SK-N-SH (cell line): ENCODE results near the gene JMJD6. TPM values are rescaled to one million over a fixed set of nuclear protein-coding genes. Genes with fewer than 3 reads are reported as not detected.

ENCODE experiments used
- CTCF ChIA-PET: fragments of 300-600, 350-600 bp; formaldehyde crosslinking; extraction: SDS; loops from one replicate; lab custom pipeline; 2021; lab: Yijun Ruan, JAX
- POLR2A ChIA-PET: fragments of 350-600 bp; sonication (Branson Sonifier 250); formaldehyde crosslinking; extraction: SDS; loops from one replicate; lab custom pipeline; 2020; ENCODE audit warnings: antibody characterized with exemption, inconsistent platforms; lab: Yijun Ruan, JAX
- DNase-seq: peaks from one replicate; pipeline ENCODE4 v3.0.0; 2012
- H2AFZ ChIP-seq: fragments of 200-600 bp; sonication (generic); 2 replicates; pipeline ENCODE4 v1.8.1; 2016; ENCODE audit warnings: antibody characterized with exemption, mild to moderate bottlenecking, low read depth
- H3F3A ChIP-seq: fragments of 200-600 bp; sonication (generic); replicated peaks from 2 replicates; pipeline ENCODE3; 2016; ENCODE audit warnings: antibody characterized with exemption, mild to moderate bottlenecking; ENCODE audit not compliant: insufficient read depth
- H3K27ac ChIP-seq, 2 experiments: fragments of 200-500 bp in 1 of 2; fragments of 200-600 bp in 1 of 2; sonication (Bioruptor generic) in 1 of 2; sonication (generic), shearing (Covaris generic) in 1 of 2; 2 replicates each; pipeline versions ENCODE4 v1.5.1 to v1.6.1; 2014 to 2016; ENCODE audit warnings: low read depth in 2 of 2, inconsistent platforms in 1 of 2, low read length in 1 of 2, mild to moderate bottlenecking in 1 of 2, mixed read lengths in 1 of 2
- H3K27me3 ChIP-seq: fragments of 200-600 bp; sonication (generic), shearing (Covaris generic); 2 replicates; pipeline ENCODE4 v1.6.1; 2016; ENCODE audit warnings: mixed run types; ENCODE audit not compliant: insufficient read depth
- H3K36me3 ChIP-seq, 2 experiments: fragments of 200-500 bp in 1 of 2; fragments of 200-600 bp in 1 of 2; sonication (Bioruptor generic) in 1 of 2; sonication (generic) in 1 of 2; replicated peaks in 1 of 2; 2 replicates each; pipeline versions ENCODE3 to v1.5.1; 2014 to 2016; ENCODE audit warnings: low read length in 1 of 2, mild to moderate bottlenecking in 1 of 2; ENCODE audit not compliant: insufficient read depth in 2 of 2, control insufficient read depth in 1 of 2
- H3K4me1 ChIP-seq, 2 experiments: fragments of 200-500 bp in 1 of 2; fragments of 200-600 bp in 1 of 2; sonication (Bioruptor generic) in 1 of 2; sonication (generic), shearing (Covaris generic) in 1 of 2; 2 replicates each; pipeline versions ENCODE4 v1.5.1 to v1.6.1; 2014 to 2016; ENCODE audit warnings: low read depth in 1 of 2, low read length in 1 of 2, mixed run types in 1 of 2; ENCODE audit not compliant: insufficient read depth in 2 of 2, control insufficient read depth in 1 of 2
- H3K4me2 ChIP-seq: fragments of 200-600 bp; sonication (generic), shearing (Covaris generic); 2 replicates; pipeline ENCODE4 v1.6.1; 2017; ENCODE audit warnings: mixed run types
- H3K4me3 ChIP-seq, 2 experiments: fragments of 200-500 bp in 1 of 2; fragments of 200-600 bp in 1 of 2; sonication (Bioruptor generic) in 1 of 2; sonication (generic), shearing (Covaris generic) in 1 of 2; 2 replicates each; pipeline versions ENCODE4 v1.5.1 to v1.8.1; 2014 to 2016; ENCODE audit warnings: low read depth in 2 of 2, inconsistent platforms in 1 of 2, low read length in 1 of 2, mild to moderate bottlenecking in 1 of 2, mixed read lengths in 1 of 2, moderate library complexity in 1 of 2
- H3K79me2 ChIP-seq: fragments of 200-600 bp; sonication (generic); 2 replicates; pipeline ENCODE4 v1.8.1; 2017; ENCODE audit warnings: mild to moderate bottlenecking; ENCODE audit not compliant: insufficient read depth
- H3K9ac ChIP-seq: fragments of 200-600 bp; sonication (generic); 2 replicates; pipeline ENCODE4 v1.6.1; 2017; ENCODE audit warnings: mixed run types
- H3K9me2 ChIP-seq: fragments of 200-600 bp; sonication (generic); 2 replicates; pipeline ENCODE4 v1.6.1; 2017; ENCODE audit warnings: mixed run types
- H3K9me3 ChIP-seq: fragments of 200-600 bp; sonication (generic); 2 replicates; pipeline ENCODE4 v1.6.1; 2017; ENCODE audit warnings: mixed run types, mild to moderate bottlenecking, moderate library complexity
- H4K20me1 ChIP-seq: fragments of 200-600 bp; sonication (generic); 2 replicates; pipeline ENCODE4 v1.6.1; 2017; ENCODE audit warnings: mild to moderate bottlenecking, mixed run types; ENCODE audit not compliant: insufficient read depth
- CHD2 ChIP-seq: fragments of 150-350 bp; IDR thresholded peaks from 2 replicates; pipeline ENCODE4 v1.6.1; 2018; ENCODE audit warnings: low read length; ENCODE audit not compliant: partially characterized antibody
- EZH2phosphoT487 ChIP-seq: fragments of 200-600 bp; sonication (generic); IDR thresholded peaks from 2 replicates; pipeline ENCODE4 v1.6.1; 2017; ENCODE audit warnings: low read depth, mixed run types, mild to moderate bottlenecking, antibody characterized with exemption, moderate library complexity, borderline replicate concordance
- FOSL2 ChIP-seq: IDR thresholded peaks from 2 replicates; pipeline ENCODE4 v1.4.0; 2012; ENCODE audit warnings: low read depth, mild to moderate bottlenecking, moderate library complexity, borderline replicate concordance
- FOXJ3 ChIP-seq: sonication (generic); formaldehyde crosslinking; IDR thresholded peaks from 2 replicates; pipeline ENCODE4 v1.5.1; 2020; ENCODE audit warnings: mild to moderate bottlenecking, missing genetic modification reagents
- FOXM1 ChIP-seq: IDR thresholded peaks from 2 replicates; pipeline ENCODE4 v1.4.0; 2012; ENCODE audit warnings: low read depth, mild to moderate bottlenecking
- GABPA ChIP-seq: IDR thresholded peaks from 2 replicates; pipeline ENCODE4 v1.4.0; 2012; ENCODE audit warnings: low read depth, mild to moderate bottlenecking
- GATA2 ChIP-seq: sonication (generic); formaldehyde crosslinking; IDR thresholded peaks from 2 replicates; pipeline ENCODE4 v1.5.0; 2020; ENCODE audit warnings: mild to moderate bottlenecking, missing genetic modification reagents
- IRF3 ChIP-seq: fragments of 150-350 bp; IDR thresholded peaks from 2 replicates; pipeline ENCODE4 v1.6.1; 2016; ENCODE audit warnings: mild to moderate bottlenecking, low read depth, low read length
- JUND ChIP-seq: IDR thresholded peaks from 2 replicates; pipeline ENCODE4 v1.4.0; 2012
- MEF2A ChIP-seq: IDR thresholded peaks from 2 replicates; pipeline ENCODE4 v1.4.0; 2012; ENCODE audit warnings: low read depth, borderline replicate concordance
- MXI1 ChIP-seq: IDR thresholded peaks from 2 replicates; pipeline ENCODE4 v1.6.1; 2012; ENCODE audit warnings: mild to moderate bottlenecking, low read depth, low read length, improper control_type of control experiment
- NFIC ChIP-seq: IDR thresholded peaks from 2 replicates; pipeline ENCODE4 v1.4.0; 2012; ENCODE audit warnings: borderline replicate concordance
- NRF1 ChIP-seq: IDR thresholded peaks from 2 replicates; pipeline ENCODE4 v1.6.1; 2012; ENCODE audit warnings: low read depth, mild to moderate bottlenecking, low read length
- RAD21 ChIP-seq: IDR thresholded peaks from 2 replicates; pipeline ENCODE4 v1.6.1; 2012; ENCODE audit warnings: mild to moderate bottlenecking, low read length
- RCOR1 ChIP-seq: fragments of 150-350 bp; IDR thresholded peaks from 2 replicates; pipeline ENCODE4 v1.6.1; 2017; ENCODE audit warnings: antibody characterized with exemption, low read length
- RFX5 ChIP-seq: IDR thresholded peaks from 2 replicates; pipeline ENCODE4 v1.6.1; 2012; ENCODE audit warnings: mild to moderate bottlenecking, improper control_type of control experiment, low read length
- RXRA ChIP-seq: IDR thresholded peaks from 2 replicates; pipeline ENCODE4 v1.4.0; 2012; ENCODE audit warnings: low read depth, mild to moderate bottlenecking, borderline replicate concordance
- USF1 ChIP-seq: IDR thresholded peaks from 2 replicates; pipeline ENCODE4 v1.4.0; 2012; ENCODE audit warnings: low read depth, borderline replicate concordance
- USF2 ChIP-seq: fragments of 150-350 bp; IDR thresholded peaks from 2 replicates; pipeline ENCODE4 v1.6.1; 2017; ENCODE audit warnings: antibody characterized with exemption, low read length, low read depth, borderline replicate concordance
- YY1 ChIP-seq: IDR thresholded peaks from 2 replicates; pipeline ENCODE4 v1.4.0; 2012; ENCODE audit warnings: low read depth, mild to moderate bottlenecking
- ZBTB33 ChIP-seq: IDR thresholded peaks from 2 replicates; pipeline ENCODE4 v1.4.0; 2012; ENCODE audit warnings: low read depth, borderline replicate concordance
- whole genome bisulfite sequencing: methylation state at CpG from one replicate; pipeline ENCODE4 v1.1.6; 2017; ENCODE audit warnings: low lambda C conversion rate; 5-methylcytosine and 5-hydroxymethylcytosine counted together
- polyA plus RNA-seq, 3 experiments: library from polyadenylated mRNA; depleted of rRNA; stranded (reverse); fragments of >200 nt; gene quantifications; 2 replicates each; pipeline ENCODE4 v1.2.3, GENCODE V29; 2012
- TF ChIP-seq, protein P1 (sequence below): IDR thresholded peaks from 2 replicates; pipeline ENCODE4; 2012
- TF ChIP-seq, protein P2 (sequence below): fragments of 200-600 bp; sonication (generic); IDR thresholded peaks from 2 replicates; pipeline ENCODE4 v1.6.1; 2017; ENCODE audit warnings: antibody characterized with exemption, mild to moderate bottlenecking, moderate library complexity
- TF ChIP-seq, protein P3 (sequence below): IDR thresholded peaks from 2 replicates; pipeline ENCODE4 v1.4.0; 2012; ENCODE audit warnings: low read depth

Gene JMJD6
- polyA plus RNA-seq, 1 of the 3 experiments (the other 2 are of a cell fraction), result 23.3 TPM

DNA sequence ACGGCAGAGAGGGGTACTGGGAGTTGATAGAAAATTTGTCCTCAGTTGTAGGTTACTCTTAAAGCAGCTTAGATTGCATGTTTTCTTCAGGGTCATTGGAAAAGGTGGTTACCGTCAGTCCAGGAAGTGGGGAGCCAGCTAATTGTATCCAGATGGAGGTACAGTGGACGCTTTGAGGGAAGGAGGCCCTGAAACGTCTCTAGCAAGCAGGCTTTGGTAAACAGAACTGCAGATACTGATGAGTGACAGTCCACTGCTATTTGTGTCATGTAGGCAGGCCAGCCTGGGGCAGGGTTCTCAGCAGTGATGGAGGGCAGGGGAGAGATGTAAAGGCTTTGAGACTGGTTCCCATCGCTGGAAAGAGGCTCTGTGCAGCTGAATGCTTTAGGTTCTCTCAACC, 52.7 kb downstream of the JMJD6 start:
- peaks cover 0 to 33% of the 10 kb centered on the region in 2 experiments; a peak in 2 of 4 replicates for H3K4me1 ChIP-seq
- 39% methylated on average over 5 of the region's 5 CpGs for WGBS
- peak overlapping the region; percentile 8 to 94; a peak in 2 of 4 replicates for H3K27ac ChIP-seq
- no peak overlapping the region for H3K4me2 ChIP-seq
- no peak overlapping the region for H2AFZ ChIP-seq
- no peak overlapping the region for H3K9ac ChIP-seq
- no peaks in the 10 kb centered on the region for H3K9me2 ChIP-seq
- H3K27me3 ChIP-seq, result no peaks in the 10 kb centered on the region
- H3K79me2 ChIP-seq, result no peaks in the 10 kb centered on the region
- DNase-seq, result peak; percentile 73
- peaks cover 11 to 16% of the 10 kb centered on the region in 2 experiments for H3K36me3 ChIP-seq
- no peak overlapping the region for H3K4me3 ChIP-seq
- no peaks in the 10 kb centered on the region for H4K20me1 ChIP-seq
- H3F3A ChIP-seq, result peaks cover 12% of the 10 kb centered on the region
- H3K9me3 ChIP-seq, result no peaks in the 10 kb centered on the region
- ChIA-PET POLR2A (interaction anchor here (1.1 kb wide), 2 partner anchors 35 to 116 kb away, joined by 3 read pairs; no protein-coding TSS in a partner anchor), CTCF (interaction anchor here (0.7 to 4.2 kb wide), 8 partner anchors 8 to 150 kb away, joined by 3 to 42 read pairs (median 6); no protein-coding TSS in a partner anchor)
- TF ChIP-seq RAD21 (0 out of 2 replicates have a peak, but pooled peaks have one; percentile 14), FOSL2 (no peak), EZH2phosphoT487 (no peak), GATA2 (CRISPR knock-in tag) (no peak), CHD2 (no peak), YY1 (no peak), GABPA (no peak), MXI1 (peak; percentile 66), RFX5 (no peak), NRF1 (no peak), JUND (no peak), USF2 (no peak), NFIC (no peak), ZBTB33 (no peak), IRF3 (no peak), FOXJ3 (CRISPR knock-in tag) (peak; percentile 75; the same call in 1 of the 2 replicates), RXRA (no peak), FOXM1 (no peak), MEF2A (no peak), USF1 (no peak), RCOR1 (no peak)
- TF ChIP-seq, protein P1, sequence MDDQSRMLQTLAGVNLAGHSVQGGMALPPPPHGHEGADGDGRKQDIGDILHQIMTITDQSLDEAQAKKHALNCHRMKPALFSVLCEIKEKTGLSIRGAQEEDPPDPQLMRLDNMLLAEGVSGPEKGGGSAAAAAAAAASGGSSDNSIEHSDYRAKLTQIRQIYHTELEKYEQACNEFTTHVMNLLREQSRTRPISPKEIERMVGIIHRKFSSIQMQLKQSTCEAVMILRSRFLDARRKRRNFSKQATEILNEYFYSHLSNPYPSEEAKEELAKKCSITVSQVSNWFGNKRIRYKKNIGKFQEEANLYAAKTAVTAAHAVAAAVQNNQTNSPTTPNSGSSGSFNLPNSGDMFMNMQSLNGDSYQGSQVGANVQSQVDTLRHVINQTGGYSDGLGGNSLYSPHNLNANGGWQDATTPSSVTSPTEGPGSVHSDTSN, result peak; percentile 19; the same call in 1 of the 2 replicates
- TF ChIP-seq, protein P2, sequence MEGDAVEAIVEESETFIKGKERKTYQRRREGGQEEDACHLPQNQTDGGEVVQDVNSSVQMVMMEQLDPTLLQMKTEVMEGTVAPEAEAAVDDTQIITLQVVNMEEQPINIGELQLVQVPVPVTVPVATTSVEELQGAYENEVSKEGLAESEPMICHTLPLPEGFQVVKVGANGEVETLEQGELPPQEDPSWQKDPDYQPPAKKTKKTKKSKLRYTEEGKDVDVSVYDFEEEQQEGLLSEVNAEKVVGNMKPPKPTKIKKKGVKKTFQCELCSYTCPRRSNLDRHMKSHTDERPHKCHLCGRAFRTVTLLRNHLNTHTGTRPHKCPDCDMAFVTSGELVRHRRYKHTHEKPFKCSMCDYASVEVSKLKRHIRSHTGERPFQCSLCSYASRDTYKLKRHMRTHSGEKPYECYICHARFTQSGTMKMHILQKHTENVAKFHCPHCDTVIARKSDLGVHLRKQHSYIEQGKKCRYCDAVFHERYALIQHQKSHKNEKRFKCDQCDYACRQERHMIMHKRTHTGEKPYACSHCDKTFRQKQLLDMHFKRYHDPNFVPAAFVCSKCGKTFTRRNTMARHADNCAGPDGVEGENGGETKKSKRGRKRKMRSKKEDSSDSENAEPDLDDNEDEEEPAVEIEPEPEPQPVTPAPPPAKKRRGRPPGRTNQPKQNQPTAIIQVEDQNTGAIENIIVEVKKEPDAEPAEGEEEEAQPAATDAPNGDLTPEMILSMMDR, result no peak
- TF ChIP-seq, protein P3, sequence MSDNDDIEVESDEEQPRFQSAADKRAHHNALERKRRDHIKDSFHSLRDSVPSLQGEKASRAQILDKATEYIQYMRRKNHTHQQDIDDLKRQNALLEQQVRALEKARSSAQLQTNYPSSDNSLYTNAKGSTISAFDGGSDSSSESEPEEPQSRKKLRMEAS, result no peak
